Activated CD4-positive, alpha-beta T cell treated with anti-CD3 and anti-CD28 coated beads, Interleukin-2, amount 10 ng/mL, durations not matched to agents 7 days and 5 days (primary cell): ENCODE data around the gene MBNL1. TPM values are rescaled to one million over a fixed set of nuclear protein-coding genes. Genes with fewer than 3 reads are reported as not detected.

Source experiments
- CTCF ChIA-PET: fragments of 350-600 bp; sonication (Branson Sonifier 250); formaldehyde crosslinking; loops from one replicate; lab custom pipeline; 2021; ENCODE audit warnings: antibody characterized with exemption; lab: Charles Lee
- POLR2A ChIA-PET: fragments of 350-600 bp; sonication (Branson Sonifier 250); formaldehyde crosslinking; loops from one replicate; lab custom pipeline; 2021; ENCODE audit warnings: antibody characterized with exemption; lab: Charles Lee
- DNase-seq: peaks from one replicate; pipeline ENCODE4 v3.0.0-alpha.2; 2020
- H3K27ac Mint-ChIP-seq: one replicate; pipeline ENCODE4 v1.8.0; 2021; ENCODE audit warnings: mild to moderate bottlenecking, moderate library complexity, mixed read lengths
- H3K27me3 Mint-ChIP-seq: one replicate; pipeline ENCODE4 v1.8.0; 2021; ENCODE audit warnings: mixed read lengths
- H3K36me3 Mint-ChIP-seq: one replicate; pipeline ENCODE4 v1.8.0; 2021; ENCODE audit warnings: low read depth, mixed read lengths
- H3K4me1 Mint-ChIP-seq: one replicate; pipeline ENCODE4 v1.8.0; 2021; ENCODE audit warnings: mixed read lengths
- H3K4me3 Mint-ChIP-seq: one replicate; pipeline ENCODE4 v1.8.0; 2021; ENCODE audit warnings: mild to moderate bottlenecking, moderate library complexity, mixed read lengths
- H3K9me3 Mint-ChIP-seq: one replicate; pipeline ENCODE4 v1.8.0; 2021; ENCODE audit warnings: mixed read lengths
- total RNA-seq, 2 experiments: library from RNA; stranded (reverse); gene quantifications; one replicate each; pipeline ENCODE4 v1.2.3, GENCODE V29; 2021

Gene MBNL1
- total RNA-seq, 2 experiments from 2014 or later: 437 to 559 TPM

DNA sequence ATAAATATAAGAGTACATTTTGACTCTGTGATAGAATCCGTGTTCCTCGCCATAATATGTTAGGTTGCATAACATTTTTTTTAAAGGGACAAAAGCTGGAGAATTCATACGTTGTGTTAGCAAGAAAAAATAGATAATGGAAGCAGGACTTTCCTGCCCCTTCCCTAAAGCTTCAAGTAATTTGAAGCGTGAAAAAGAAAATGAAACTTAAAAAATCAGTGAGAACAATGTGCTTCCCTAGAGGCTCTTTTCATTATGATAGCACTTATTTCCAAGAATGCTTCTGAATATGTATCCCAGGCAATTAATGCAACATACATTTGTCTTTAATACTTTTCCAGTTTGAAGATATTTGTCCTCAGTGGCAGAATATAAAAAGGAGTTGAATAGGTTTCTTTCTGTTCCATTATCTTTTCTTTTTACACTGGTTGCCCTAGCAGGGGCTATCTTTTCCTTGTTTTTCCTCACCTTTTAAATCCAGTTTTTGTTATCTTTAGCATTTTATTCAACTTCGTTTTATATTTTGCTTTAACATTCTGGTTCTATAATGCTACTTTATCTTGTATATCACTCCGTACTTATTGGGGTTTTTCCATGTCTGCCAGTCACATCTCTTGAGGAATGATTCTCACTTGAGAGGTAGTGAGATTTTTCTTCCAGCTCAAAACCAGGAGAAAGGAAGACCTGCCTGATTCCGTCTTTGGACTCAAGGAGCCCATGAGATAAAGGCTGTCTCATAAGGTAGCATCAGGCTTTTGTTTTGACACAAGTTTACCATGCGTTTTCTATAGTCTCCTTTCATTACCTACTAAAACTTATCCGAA, 113.8 kb downstream of the MBNL1 start:
- ChIA-PET CTCF (interaction anchor here (0.9 to 1.0 kb wide), 2 partner anchors 11 to 16 kb away, joined by 3 read pairs; no protein-coding TSS in a partner anchor), POLR2A (no interaction called here)
- H3K4me3 Mint-ChIP-seq: peak overlapping the region; percentile 52

DNA sequence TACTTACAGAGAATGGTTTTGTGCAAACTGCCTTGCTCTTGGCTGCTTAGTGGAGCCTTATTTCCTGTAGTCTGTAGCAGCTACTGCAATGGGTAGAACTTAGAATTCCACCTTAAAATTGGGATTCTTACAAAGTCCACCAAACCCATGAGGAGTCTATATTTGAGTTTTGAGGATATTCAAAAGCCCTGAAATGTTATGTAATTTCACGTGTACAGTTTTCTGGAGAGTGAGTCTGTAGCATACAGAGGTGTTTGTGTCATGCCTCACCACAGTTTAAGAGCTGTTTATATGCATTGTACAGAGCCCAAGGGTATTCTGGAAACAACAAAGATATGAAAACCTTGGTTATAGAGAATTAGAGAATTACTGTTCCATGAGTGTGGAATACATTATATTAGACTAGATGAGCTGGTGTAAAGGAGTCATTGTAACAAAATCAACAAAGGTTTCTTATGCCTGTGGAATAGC, 114.4 kb downstream of the MBNL1 start:
- Mint-ChIP-seq H3K27me3 (no peaks in the 10 kb centered on the region), H3K4me1 (peaks cover 52% of the 10 kb centered on the region), H3K4me3 (no peak overlapping the region), H3K9me3 (no peaks in the 10 kb centered on the region), H3K27ac (no peak overlapping the region), H3K36me3 (peaks cover 37% of the 10 kb centered on the region)
- ChIA-PET CTCF (interaction anchor here (1.0 kb wide), 1 partner anchor 16 kb away, joined by 3 read pairs; no protein-coding TSS in a partner anchor), POLR2A (no interaction called here)
- DNase-seq: no peak

More for the DNA sequence above, 113.8 kb downstream of the MBNL1 start:
- no peaks in the 10 kb centered on the region for H3K27me3 Mint-ChIP-seq
- H3K36me3 Mint-ChIP-seq: peaks cover 39% of the 10 kb centered on the region
- H3K27ac Mint-ChIP-seq: peak overlapping the region; percentile 74
- no peak for DNase-seq
- peaks cover 53% of the 10 kb centered on the region for H3K4me1 Mint-ChIP-seq
- H3K9me3 Mint-ChIP-seq: no peaks in the 10 kb centered on the region

DNA sequence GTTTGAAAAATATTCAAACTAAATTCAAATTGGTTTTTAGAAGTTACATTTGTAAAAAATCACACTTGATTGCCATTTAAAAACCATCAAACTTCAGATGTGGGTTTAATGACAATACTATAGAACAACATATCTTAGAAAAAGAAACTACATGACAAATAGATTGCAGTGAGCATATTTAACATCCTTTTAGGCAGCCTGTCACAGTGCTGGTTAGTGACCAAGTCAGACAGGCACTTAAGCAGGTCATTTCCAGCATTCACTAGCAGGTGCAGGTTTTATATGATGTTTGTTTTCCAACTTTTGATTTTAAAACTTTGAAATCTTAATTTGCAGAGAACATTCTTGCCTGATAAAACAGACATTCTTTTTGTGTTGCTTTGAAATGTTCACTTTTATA, 115.7 kb downstream of the MBNL1 start:
- H3K27ac Mint-ChIP-seq: peak overlapping the region; percentile 13
- H3K27me3 Mint-ChIP-seq: no peaks in the 10 kb centered on the region
- H3K4me1 Mint-ChIP-seq: peaks cover 51% of the 10 kb centered on the region
- CTCF ChIA-PET: no interaction called here
- H3K36me3 Mint-ChIP-seq: peaks cover 40% of the 10 kb centered on the region
- POLR2A ChIA-PET: no interaction called here
- no peaks in the 10 kb centered on the region for H3K9me3 Mint-ChIP-seq
- H3K4me3 Mint-ChIP-seq: no peak overlapping the region
- no peak for DNase-seq

DNA sequence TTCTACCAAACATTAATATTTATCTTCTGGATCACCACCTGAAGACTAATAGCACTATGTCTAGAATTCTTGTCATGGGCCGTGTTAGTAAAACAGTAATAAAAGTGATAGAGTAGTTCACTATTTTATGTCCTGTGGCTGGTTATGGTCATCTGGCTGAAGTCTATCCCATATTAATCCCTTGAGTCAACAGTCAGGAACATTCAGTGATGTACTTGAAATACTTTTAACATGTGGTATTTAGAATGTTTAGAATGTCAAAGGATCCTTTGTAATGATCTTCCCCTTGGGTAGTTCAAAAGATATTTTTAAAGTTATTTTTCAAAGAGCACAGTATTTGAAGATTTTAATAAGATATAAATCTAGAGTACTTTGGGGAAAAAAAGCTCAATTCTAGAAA, 117.0 kb downstream of the MBNL1 start:
- Mint-ChIP-seq H3K4me3 (no peak overlapping the region), H3K9me3 (no peaks in the 10 kb centered on the region), H3K4me1 (peaks cover 47% of the 10 kb centered on the region), H3K36me3 (peaks cover 37% of the 10 kb centered on the region), H3K27me3 (no peaks in the 10 kb centered on the region), H3K27ac (peak overlapping the region; percentile 57)
- CTCF ChIA-PET: interaction anchor here (0.9 to 1.5 kb wide), 2 partner anchors 9 to 10 kb away, joined by 3 read pairs; no protein-coding TSS in a partner anchor
- DNase-seq: no peak
- POLR2A ChIA-PET: no interaction called here

DNA sequence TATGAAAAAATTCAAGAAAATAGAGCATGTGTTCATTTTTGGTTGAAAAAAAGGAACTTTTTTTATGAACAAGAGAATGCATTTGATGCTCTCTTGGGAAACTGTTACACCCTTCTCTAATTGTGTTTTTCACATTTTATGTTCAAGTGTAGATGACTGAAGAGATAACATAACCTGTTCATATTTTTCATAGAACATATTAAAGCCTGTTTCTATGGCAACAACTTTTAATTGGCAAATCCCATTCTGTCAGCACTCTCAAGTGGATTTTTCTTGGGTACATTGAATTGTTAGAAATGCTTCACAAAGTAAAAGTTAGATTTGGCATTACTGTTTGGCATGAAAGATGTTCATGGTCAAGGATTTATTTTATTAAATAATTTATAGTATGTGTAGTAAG, 117.5 kb downstream of the MBNL1 start:
- ChIA-PET POLR2A (no interaction called here), CTCF (interaction anchor here (0.9 to 1.5 kb wide), 2 partner anchors 9 to 10 kb away, joined by 3 read pairs; no protein-coding TSS in a partner anchor)
- H3K4me3 Mint-ChIP-seq: no peak overlapping the region
- H3K27ac Mint-ChIP-seq: peak overlapping the region; percentile 57
- peaks cover 40% of the 10 kb centered on the region for H3K36me3 Mint-ChIP-seq
- no peaks in the 10 kb centered on the region for H3K27me3 Mint-ChIP-seq
- no peaks in the 10 kb centered on the region for H3K9me3 Mint-ChIP-seq
- peaks cover 48% of the 10 kb centered on the region for H3K4me1 Mint-ChIP-seq
- DNase-seq: no peak

DNA sequence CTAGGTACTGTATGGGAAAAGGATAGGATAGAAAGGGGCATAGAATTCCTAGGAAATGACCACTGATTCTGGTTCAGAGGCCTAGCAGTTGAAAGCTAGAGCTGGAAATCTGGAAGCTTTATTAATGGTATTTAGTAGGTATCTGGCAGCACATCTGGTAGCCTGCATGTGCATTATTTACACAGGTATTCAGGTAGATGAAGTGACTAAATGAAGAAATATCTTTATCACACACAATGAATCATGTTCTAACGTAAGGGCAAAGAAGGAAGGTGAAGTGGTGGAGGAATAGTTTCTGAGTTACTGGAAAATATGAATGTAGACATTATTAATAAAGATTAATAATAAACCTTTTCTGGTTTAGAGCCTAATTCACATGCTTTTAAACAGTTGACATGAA, 119.9 kb downstream of the MBNL1 start:
- H3K27me3 Mint-ChIP-seq: no peaks in the 10 kb centered on the region
- POLR2A ChIA-PET: no interaction called here
- H3K4me3 Mint-ChIP-seq: no peak overlapping the region
- no peak for DNase-seq
- no peak overlapping the region for H3K27ac Mint-ChIP-seq
- H3K4me1 Mint-ChIP-seq: peaks cover 42% of the 10 kb centered on the region
- CTCF ChIA-PET: no interaction called here
- H3K36me3 Mint-ChIP-seq: peaks cover 42% of the 10 kb centered on the region
- no peaks in the 10 kb centered on the region for H3K9me3 Mint-ChIP-seq

DNA sequence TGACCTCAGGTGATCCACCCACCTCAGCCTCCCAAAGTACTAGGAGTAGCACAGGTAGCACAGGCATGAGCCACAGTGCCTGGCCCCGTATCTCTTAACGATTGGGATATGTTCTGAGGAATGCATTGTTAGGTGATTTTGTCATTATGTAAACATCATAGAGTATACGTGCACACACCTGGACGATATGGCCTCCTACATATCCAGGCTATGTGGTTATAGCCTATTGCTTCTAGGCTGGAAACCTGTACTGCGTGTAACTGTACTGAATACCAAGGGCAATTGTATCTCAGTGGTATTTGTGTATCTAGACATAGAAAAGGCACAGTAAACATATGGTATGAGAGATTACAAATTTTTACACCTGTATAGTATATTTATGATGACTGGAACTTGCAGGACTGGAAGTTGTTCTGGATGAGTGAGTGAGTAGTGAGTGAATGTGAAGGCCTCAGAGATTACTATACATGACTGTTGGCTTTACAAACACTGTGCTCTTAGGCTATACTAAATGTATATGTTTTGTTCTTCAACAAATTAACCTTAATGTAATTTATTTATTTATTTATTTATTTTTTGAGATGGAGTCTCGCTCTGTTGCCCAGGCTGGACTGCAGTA, 120.7 kb downstream of the MBNL1 start:
- DNase-seq: no peak
- no peak overlapping the region for H3K4me3 Mint-ChIP-seq
- no peaks in the 10 kb centered on the region for H3K27me3 Mint-ChIP-seq
- ChIA-PET POLR2A (no interaction called here), CTCF (interaction anchor here (0.6 kb wide), 1 partner anchor 53 kb away, joined by 3 read pairs; no protein-coding TSS in a partner anchor)
- H3K36me3 Mint-ChIP-seq: peaks cover 45% of the 10 kb centered on the region
- H3K9me3 Mint-ChIP-seq: no peaks in the 10 kb centered on the region
- H3K27ac Mint-ChIP-seq: no peak overlapping the region
- peaks cover 37% of the 10 kb centered on the region for H3K4me1 Mint-ChIP-seq

DNA sequence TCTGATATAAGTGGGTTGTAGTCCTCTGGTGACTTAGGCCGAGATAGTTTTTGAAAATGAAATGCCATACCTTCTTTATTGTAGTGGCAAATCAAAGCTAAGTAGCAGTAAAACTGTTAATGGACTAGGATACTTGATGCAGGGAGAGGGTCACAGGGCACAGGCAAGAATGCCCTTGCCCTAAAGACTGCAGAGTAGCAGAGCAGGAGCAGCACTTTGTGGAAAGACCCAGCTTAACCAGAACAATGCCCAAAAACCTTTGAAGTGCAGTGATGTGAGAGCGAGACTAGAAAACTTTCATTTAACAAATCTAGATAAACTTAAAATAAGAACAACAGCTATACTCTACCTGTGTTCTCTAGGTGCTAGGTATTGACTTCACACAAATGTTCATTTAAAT, 121.9 kb downstream of the MBNL1 start:
- peaks cover 37% of the 10 kb centered on the region for H3K4me1 Mint-ChIP-seq
- no peaks in the 10 kb centered on the region for H3K9me3 Mint-ChIP-seq
- H3K36me3 Mint-ChIP-seq: peaks cover 53% of the 10 kb centered on the region
- H3K27ac Mint-ChIP-seq: no peak overlapping the region
- POLR2A ChIA-PET: no interaction called here
- no peaks in the 10 kb centered on the region for H3K27me3 Mint-ChIP-seq
- CTCF ChIA-PET: interaction anchor here (1.9 kb wide), 1 partner anchor 16 kb away, joined by 5 read pairs; no protein-coding TSS in a partner anchor
- DNase-seq: no peak
- no peak overlapping the region for H3K4me3 Mint-ChIP-seq

DNA sequence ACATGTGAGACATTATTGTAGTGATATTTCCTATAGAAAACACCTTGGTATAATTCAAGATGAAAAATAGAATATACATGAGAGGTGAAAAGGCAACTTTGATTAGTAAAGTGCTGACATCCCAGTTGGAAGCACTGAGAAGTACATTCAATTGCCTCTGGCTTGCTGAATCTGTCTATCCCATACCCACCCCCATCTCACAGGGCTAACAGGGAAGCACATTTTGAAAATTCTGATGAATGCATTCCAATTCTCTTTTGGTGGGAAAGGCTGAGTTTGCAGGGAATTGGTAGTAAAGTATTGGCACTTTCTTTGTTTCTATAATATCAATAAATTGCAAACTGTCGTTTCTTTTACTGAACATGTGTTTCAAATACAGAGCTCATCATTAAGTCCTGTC, 122.9 kb downstream of the MBNL1 start:
- no peak overlapping the region for H3K4me3 Mint-ChIP-seq
- ChIA-PET CTCF (interaction anchor here (1.9 kb wide), 1 partner anchor 17 kb away, joined by 5 read pairs; no protein-coding TSS in a partner anchor), POLR2A (no interaction called here)
- no peak overlapping the region for H3K27ac Mint-ChIP-seq
- H3K27me3 Mint-ChIP-seq: no peaks in the 10 kb centered on the region
- H3K36me3 Mint-ChIP-seq: peaks cover 57% of the 10 kb centered on the region
- H3K9me3 Mint-ChIP-seq: peaks cover under 1% of the 10 kb centered on the region
- no peak for DNase-seq
- H3K4me1 Mint-ChIP-seq: peaks cover 40% of the 10 kb centered on the region

DNA sequence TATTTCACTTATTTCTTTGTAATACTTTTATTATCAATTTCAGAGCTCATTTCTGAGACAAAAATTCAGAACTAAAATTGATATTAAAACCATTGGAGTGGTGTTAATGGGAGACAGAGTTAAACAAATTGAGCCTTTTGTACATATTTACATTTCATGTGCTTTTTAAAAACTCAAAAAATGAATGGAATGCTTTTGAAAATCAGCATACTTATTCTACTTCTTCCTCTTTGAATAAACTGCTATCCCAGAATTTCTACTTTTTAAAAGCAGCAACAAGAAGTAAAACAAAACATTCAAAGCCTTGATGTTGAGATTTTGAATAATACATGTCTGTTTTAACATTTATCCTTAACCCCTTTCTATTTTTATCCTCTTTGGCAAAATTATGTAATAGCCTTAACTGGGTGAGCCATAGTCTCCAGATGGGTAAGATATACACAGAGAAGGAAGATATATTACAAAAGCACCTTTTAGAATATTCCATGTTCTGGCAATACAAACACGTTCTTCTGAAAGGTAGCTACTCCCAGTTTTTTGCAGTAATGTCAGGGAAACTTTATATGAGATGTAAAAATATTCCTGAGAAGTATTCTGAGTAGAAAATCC, 123.6 kb downstream of the MBNL1 start:
- H3K27ac Mint-ChIP-seq: no peak overlapping the region
- H3K4me1 Mint-ChIP-seq: peaks cover 43% of the 10 kb centered on the region
- H3K4me3 Mint-ChIP-seq: no peak overlapping the region
- H3K27me3 Mint-ChIP-seq: no peaks in the 10 kb centered on the region
- no peak for DNase-seq
- H3K36me3 Mint-ChIP-seq: peaks cover 62% of the 10 kb centered on the region
- POLR2A ChIA-PET: no interaction called here
- CTCF ChIA-PET: no interaction called here
- peaks cover 3% of the 10 kb centered on the region for H3K9me3 Mint-ChIP-seq

DNA sequence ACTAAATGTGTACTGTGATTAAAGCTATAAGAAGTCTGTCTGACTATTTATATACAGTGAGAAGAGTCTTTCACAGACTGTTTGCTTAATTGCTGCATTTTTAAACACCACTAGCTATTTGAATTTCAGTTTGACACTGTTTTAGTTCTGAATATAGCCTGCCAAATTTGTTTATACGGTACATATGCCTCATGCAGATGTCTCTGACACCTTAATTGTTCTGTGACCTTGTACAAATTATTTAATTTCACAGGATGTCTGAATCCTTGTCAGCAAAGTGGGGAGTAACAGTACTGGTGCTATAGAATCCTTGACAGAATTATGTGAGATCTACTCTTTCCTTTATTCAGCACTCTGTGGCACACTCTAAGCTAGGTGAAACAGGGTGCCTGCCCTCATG, 125.5 kb downstream of the MBNL1 start:
- Mint-ChIP-seq H3K4me1 (peaks cover 48% of the 10 kb centered on the region), H3K9me3 (peaks cover 3% of the 10 kb centered on the region), H3K27ac (no peak overlapping the region), H3K36me3 (peaks cover 64% of the 10 kb centered on the region), H3K27me3 (no peaks in the 10 kb centered on the region), H3K4me3 (no peak overlapping the region)
- ChIA-PET POLR2A (no interaction called here), CTCF (interaction anchor here (0.9 kb wide), 1 partner anchor 12 kb away, joined by 3 read pairs; no protein-coding TSS in a partner anchor)
- no peak for DNase-seq

DNA sequence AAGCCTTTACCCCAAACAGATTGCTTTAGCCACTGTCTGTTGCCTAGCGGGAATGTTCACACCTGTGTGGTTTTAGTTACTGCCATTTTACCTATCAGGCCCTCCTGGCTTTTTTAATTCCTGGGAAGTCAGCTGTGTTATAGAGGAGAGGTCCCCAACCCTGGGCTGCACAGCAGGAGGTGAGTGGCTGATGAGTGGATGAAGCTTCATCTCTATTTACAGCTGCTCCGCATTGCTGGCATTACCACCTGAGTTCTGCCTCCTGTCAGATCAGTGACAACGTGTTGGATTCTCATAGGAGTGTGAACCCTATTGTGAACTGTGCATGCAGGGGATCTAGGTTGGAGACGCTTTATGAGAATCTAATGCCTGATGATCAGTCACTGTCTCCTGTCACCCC, 127.0 kb downstream of the MBNL1 start:
- ChIA-PET CTCF (interaction anchor here (1.4 to 1.6 kb wide), 2 partner anchors 9 to 15 kb away, joined by 3 to 4 read pairs; no protein-coding TSS in a partner anchor), POLR2A (no interaction called here)
- H3K27ac Mint-ChIP-seq: no peak overlapping the region
- no peak overlapping the region for H3K4me3 Mint-ChIP-seq
- peaks cover 3% of the 10 kb centered on the region for H3K9me3 Mint-ChIP-seq
- peaks cover 64% of the 10 kb centered on the region for H3K36me3 Mint-ChIP-seq
- DNase-seq: no peak
- H3K4me1 Mint-ChIP-seq: peaks cover 51% of the 10 kb centered on the region
- H3K27me3 Mint-ChIP-seq: no peaks in the 10 kb centered on the region
